ENCODE data around the gene MUC6.

DNA sequence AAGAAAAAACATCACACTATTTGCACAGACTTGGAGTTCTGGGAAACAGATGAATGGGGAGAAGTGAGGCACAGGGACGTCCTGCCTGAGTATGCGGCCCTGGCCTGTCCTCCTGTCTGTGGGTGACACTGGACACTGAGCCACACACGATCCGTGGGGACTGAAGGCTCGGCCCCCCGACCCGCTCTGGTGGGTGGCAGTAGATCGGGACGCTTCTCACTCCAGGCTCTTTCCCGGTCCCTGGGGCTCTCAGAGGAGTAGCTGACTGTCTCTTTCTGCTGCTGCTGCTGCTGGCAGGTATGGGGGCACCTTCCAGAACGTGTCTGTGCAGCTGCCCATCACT is 27.7 kb downstream of the MUC6 start:
- no peak for TF ChIP-seq POLR2A (IDR thresholded peaks at IDR 0.05)
- TF ChIP-seq, protein P1, sequence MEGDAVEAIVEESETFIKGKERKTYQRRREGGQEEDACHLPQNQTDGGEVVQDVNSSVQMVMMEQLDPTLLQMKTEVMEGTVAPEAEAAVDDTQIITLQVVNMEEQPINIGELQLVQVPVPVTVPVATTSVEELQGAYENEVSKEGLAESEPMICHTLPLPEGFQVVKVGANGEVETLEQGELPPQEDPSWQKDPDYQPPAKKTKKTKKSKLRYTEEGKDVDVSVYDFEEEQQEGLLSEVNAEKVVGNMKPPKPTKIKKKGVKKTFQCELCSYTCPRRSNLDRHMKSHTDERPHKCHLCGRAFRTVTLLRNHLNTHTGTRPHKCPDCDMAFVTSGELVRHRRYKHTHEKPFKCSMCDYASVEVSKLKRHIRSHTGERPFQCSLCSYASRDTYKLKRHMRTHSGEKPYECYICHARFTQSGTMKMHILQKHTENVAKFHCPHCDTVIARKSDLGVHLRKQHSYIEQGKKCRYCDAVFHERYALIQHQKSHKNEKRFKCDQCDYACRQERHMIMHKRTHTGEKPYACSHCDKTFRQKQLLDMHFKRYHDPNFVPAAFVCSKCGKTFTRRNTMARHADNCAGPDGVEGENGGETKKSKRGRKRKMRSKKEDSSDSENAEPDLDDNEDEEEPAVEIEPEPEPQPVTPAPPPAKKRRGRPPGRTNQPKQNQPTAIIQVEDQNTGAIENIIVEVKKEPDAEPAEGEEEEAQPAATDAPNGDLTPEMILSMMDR (IDR thresholded peaks at IDR 0.05) = no peak
